ENCODE measurements around the gene UBALD1. TPM values are rescaled to one million over a fixed set of nuclear protein-coding genes. Genes with fewer than 3 reads are reported as not detected.
A peak's percentile ranks its signal among the peaks of the same experiment; 100 is the strongest.

The UBALD1 gene
- total and polyA plus RNA-seq, 9 of the 15 experiments (the other 6 are each of a cell fraction or from before 2014, with no cell fraction given): 1.3 to 38.0 (median 6.2) TPM; not detected in 2

GRCh38 chr16:4572715-4573114 is 42.0 kb downstream of the UBALD1 start:
- DNase-seq (ENCODE audit: extremely low read depth in 1 of 4, low spot score in 3 of 4) (peak; percentile 11 to 29 (median 20)), ATAC-seq (peak; percentile 48; the same call in 1 of the 3 replicates), FAIRE-seq (no peak)
- Histone ChIP-seq H3K4me3 (no peak overlapping the region), H3K79me2 (ENCODE audit: control insufficient read depth, insufficient read depth, low read length) (no peaks in the 10 kb centered on the region), H3K9me1 (ENCODE audit: control insufficient read depth, insufficient read depth, low read length) (no peaks in the 10 kb centered on the region), H4K20me1 (replicated peaks; ENCODE audit: control insufficient read depth, insufficient read depth, low read length) (no peaks in the 10 kb centered on the region), H3K9ac (ENCODE audit: insufficient read depth in 1 of 2, low read depth in 2 of 2, low read length in 2 of 2) (no peak overlapping the region), H2AFZ (ENCODE audit: low read depth, low read length) (no peak overlapping the region), H3K4me2 (ENCODE audit: insufficient read depth, low read length) (no peak overlapping the region), H3K27me3 (ENCODE audit: control insufficient read depth in 2 of 2, insufficient read depth in 2 of 2, low read length in 2 of 2) (peaks cover 17 to 55% of the 10 kb centered on the region in 2 experiments), H3K4me1 (replicated peaks in 1 of 2; ENCODE audit: control insufficient read depth in 2 of 2, insufficient read depth in 2 of 2, low read length in 2 of 2) (no peaks in the 10 kb centered on the region), H3K27ac (ENCODE audit: extremely low read depth, low read depth, low read length) (no peak overlapping the region), H3K36me3 (ENCODE audit: control insufficient read depth, insufficient read depth, low read length) (no peaks in the 10 kb centered on the region), H3K9me3 (replicated peaks; ENCODE audit: control insufficient read depth, insufficient read depth, low read depth, low read length) (no peaks in the 10 kb centered on the region)
- TF ChIP-seq ZNF449 (CRISPR knock-in tag; IDR thresholded peaks at IDR 0.05): no peak
- TF ChIP-seq TAL1 (IDR thresholded peaks at IDR 0.05): no peak
- TF ChIP-seq DPF2 (IDR thresholded peaks at IDR 0.05): 0 out of 2 replicates have a peak, but pooled peaks have one; percentile 17
- TF ChIP-seq MEF2A (IDR thresholded peaks at IDR 0.05; ENCODE audit: control insufficient read depth, low read depth, low read length): no peak
- TF ChIP-seq ATF3 (IDR thresholded peaks at IDR 0.05): peak; percentile 51; the same call in 1 of the 2 replicates
- no peak for TF ChIP-seq ATF3 (CRISPR knock-in tag; conservative IDR thresholded peaks at IDR 0.05)
- 0 out of 2 replicates have a peak, but pooled peaks have one; percentile 15 for TF ChIP-seq NFE2 (IDR thresholded peaks at IDR 0.05; ENCODE audit: low read depth)
- 0 out of 2 replicates have a peak, but pooled peaks have one; percentile 8 for TF ChIP-seq JUND (IDR thresholded peaks at IDR 0.05; ENCODE audit: borderline replicate concordance, low read depth, low read length)
- no peak for TF ChIP-seq JUND (tag; IDR thresholded peaks at IDR 0.05; ENCODE audit: borderline replicate concordance, low read depth, low read length)
- no peak for TF ChIP-seq KLF1 (tag; IDR thresholded peaks at IDR 0.05)
- TF ChIP-seq FOXP4 (CRISPR knock-in tag; IDR thresholded peaks at IDR 0.05; ENCODE audit: borderline replicate concordance): no peak
- TF ChIP-seq ZNF41 (CRISPR knock-in tag; conservative IDR thresholded peaks at IDR 0.05): no peak
- TF ChIP-seq SOX6 (IDR thresholded peaks at IDR 0.05): no peak
- no peak for TF ChIP-seq SAFB2 (IDR thresholded peaks at IDR 0.05; ENCODE audit: borderline replicate concordance, low read depth, low read length, severe bottlenecking)
- no peak for TF ChIP-seq ZBTB7A (IDR thresholded peaks at IDR 0.05; ENCODE audit: borderline replicate concordance, control insufficient read depth, low read depth, low read length)
- ChIA-PET POLR2A (interaction anchor here (1.4 kb wide), 1 partner anchor 8 kb away, joined by 3 read pairs; no protein-coding TSS in a partner anchor), CTCF (ENCODE audit: low intra/inter-chr PET ratio) (no interaction called here)
- intact Hi-C loops (cut with micrococcal nuclease) (no loop called here), in situ Hi-C loops (cut with MboI) (no loop called here)
- BruUV-seq (replicated peaks): no TSS peak
- WGBS (ENCODE audit: insufficient coverage, low coverage, missing lambda C conversion rate): 13% methylated on average over 4 of the region's 4 CpGs
